ENCODE results near the gene LOXL1.
"Not testable (repeated sequence)": the region's sequence is repeated elsewhere in the genome, so short reads cannot be mapped to it uniquely, and the experiment has no call there.

LOXL1 gene

DNA sequence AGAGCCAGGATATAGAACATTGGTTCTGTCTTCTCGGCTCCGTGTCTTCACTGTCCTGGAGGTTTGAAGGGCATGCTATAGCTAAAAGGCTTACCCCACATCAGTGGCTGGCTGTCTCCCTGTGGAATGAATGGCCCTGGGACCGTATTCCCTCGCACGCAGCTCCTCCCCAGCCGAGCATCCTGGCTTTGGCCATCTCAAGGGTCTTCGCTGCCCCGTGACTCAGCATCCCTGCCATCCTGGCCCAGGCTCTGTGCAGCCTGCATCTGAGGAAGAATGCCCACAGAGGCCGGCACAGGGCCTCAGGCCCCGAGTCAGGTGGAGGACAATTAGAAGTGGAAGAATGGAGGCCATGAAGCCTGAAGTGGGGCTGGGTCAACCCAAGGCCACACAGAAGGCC, 11.0 kb downstream of the LOXL1 start:
- Histone ChIP-seq H3K4me1 (ENCODE audit: control insufficient read depth, low read depth, low read length) (peaks cover 3% of the 10 kb centered on the region), H3K79me1 (ENCODE audit: low read length) (no peaks in the 10 kb centered on the region), H2BK5ac (ENCODE audit: low read length) (no peak overlapping the region), H3K9ac (ENCODE audit: low read length) (no peak overlapping the region), H3K4me3 (ENCODE audit: low read length) (no peak overlapping the region), H2BK15ac (replicated peaks; ENCODE audit: low read depth) (no peak overlapping the region), H3K18ac (ENCODE audit: low read length) (no peak overlapping the region), H3K79me2 (ENCODE audit: control insufficient read depth, insufficient read depth, low read length) (no peaks in the 10 kb centered on the region), H3K27ac (ENCODE audit: low read depth, low read length) (no peak overlapping the region), H3K4ac (ENCODE audit: low read depth, low read length) (no peak overlapping the region), H3K36me3 (ENCODE audit: control insufficient read depth, insufficient read depth, low read length) (no peaks in the 10 kb centered on the region), H3K23ac (ENCODE audit: low read length) (no peak overlapping the region), H4K5ac (ENCODE audit: low read length) (no peak overlapping the region), H3K56ac (ENCODE audit: low read length) (no peak overlapping the region), H4K8ac (ENCODE audit: low read depth, low read length) (no peak overlapping the region), H3K4me2 (ENCODE audit: low read length) (no peak overlapping the region), H2BK120ac (ENCODE audit: low read depth, low read length) (no peak overlapping the region), H3K27me3 (ENCODE audit: insufficient read depth, low read length, poor library complexity) (no peaks in the 10 kb centered on the region), H2AK5ac (ENCODE audit: low read length) (no peak overlapping the region)
- no CpG with 5 or more reads among the region's 10 CpGs for WGBS (ENCODE audit: extremely low coverage, insufficient coverage, low lambda C conversion rate)
- no peak for DNase-seq

DNA sequence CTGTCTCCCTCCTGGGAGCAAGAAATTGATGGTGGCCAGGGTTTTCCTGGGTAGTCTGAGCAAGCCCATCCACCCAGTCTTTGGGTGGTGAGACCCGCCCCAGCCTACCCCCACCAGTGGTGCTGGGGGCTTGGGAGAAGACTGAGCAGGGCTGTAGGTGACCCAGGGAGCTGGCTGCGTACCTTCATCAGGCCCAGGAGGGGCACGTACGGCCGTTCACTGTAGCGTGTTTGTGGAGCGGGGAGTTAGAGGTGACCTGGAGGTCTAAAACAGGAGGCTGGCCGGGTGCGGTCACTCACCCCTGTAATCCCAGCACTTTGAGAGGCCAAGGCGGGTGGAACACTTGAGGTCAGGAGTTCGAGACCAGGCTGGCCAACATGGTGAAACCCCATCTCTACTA, 11.5 kb downstream of the LOXL1 start:
- Histone ChIP-seq H3K4me1 (ENCODE audit: control insufficient read depth, low read depth, low read length) (peaks cover 3% of the 10 kb centered on the region), H3K9ac (ENCODE audit: low read length) (no peak overlapping the region), H3K23ac (ENCODE audit: low read length) (no peak overlapping the region), H3K79me1 (ENCODE audit: low read length) (no peaks in the 10 kb centered on the region), H3K4ac (ENCODE audit: low read depth, low read length) (no peak overlapping the region), H3K4me2 (ENCODE audit: low read length) (no peak overlapping the region), H3K27me3 (ENCODE audit: insufficient read depth, low read length, poor library complexity) (no peaks in the 10 kb centered on the region), H3K56ac (ENCODE audit: low read length) (no peak overlapping the region), H2AK5ac (ENCODE audit: low read length) (no peak overlapping the region), H2BK15ac (replicated peaks; ENCODE audit: low read depth) (no peak overlapping the region), H4K5ac (ENCODE audit: low read length) (no peak overlapping the region), H3K18ac (ENCODE audit: low read length) (no peak overlapping the region), H2BK120ac (ENCODE audit: low read depth, low read length) (no peak overlapping the region), H3K36me3 (ENCODE audit: control insufficient read depth, insufficient read depth, low read length) (no peaks in the 10 kb centered on the region), H3K79me2 (ENCODE audit: control insufficient read depth, insufficient read depth, low read length) (no peaks in the 10 kb centered on the region), H2BK5ac (ENCODE audit: low read length) (no peak overlapping the region), H4K8ac (ENCODE audit: low read depth, low read length) (no peak overlapping the region), H3K27ac (ENCODE audit: low read depth, low read length) (no peak overlapping the region), H3K4me3 (ENCODE audit: low read length) (no peak overlapping the region)
- DNase-seq: no peak
- no CpG with 5 or more reads among the region's 11 CpGs for WGBS (ENCODE audit: extremely low coverage, insufficient coverage, low lambda C conversion rate)

DNA sequence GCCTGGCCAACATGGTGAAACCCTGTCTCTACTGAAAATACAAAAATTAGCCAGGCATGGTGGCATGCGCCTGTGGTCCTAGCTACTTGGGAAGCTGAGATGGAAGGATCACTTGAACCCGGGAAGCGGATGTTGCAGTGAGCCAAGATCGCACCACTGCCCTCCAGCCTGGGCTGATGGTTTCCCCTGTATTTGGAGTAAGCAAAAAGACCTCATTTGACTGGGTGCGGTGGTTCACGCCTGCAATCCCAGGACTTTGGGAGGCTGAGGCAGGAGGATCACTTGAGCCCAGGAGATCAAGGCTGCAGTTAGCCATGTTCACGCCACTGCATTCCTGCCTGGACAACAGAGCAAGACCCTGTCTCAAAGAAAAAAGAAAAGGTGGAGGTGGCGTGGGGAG, 12.3 kb downstream of the LOXL1 start:
- not testable (repeated sequence) for H3K27me3 ChIP-seq (ENCODE audit: insufficient read depth, low read length, poor library complexity); DNase-seq; H3K36me3 ChIP-seq (ENCODE audit: control insufficient read depth, insufficient read depth, low read length); H3K27ac ChIP-seq (ENCODE audit: low read depth, low read length); H4K5ac ChIP-seq (ENCODE audit: low read length); H3K56ac ChIP-seq (ENCODE audit: low read length); H3K9ac ChIP-seq (ENCODE audit: low read length); H2BK5ac ChIP-seq (ENCODE audit: low read length); H3K18ac ChIP-seq (ENCODE audit: low read length); H2AK5ac ChIP-seq (ENCODE audit: low read length); H4K8ac ChIP-seq (ENCODE audit: low read depth, low read length); H3K4ac ChIP-seq (ENCODE audit: low read depth, low read length); H3K4me1 ChIP-seq (ENCODE audit: control insufficient read depth, low read depth, low read length); H3K4me2 ChIP-seq (ENCODE audit: low read length); H2BK120ac ChIP-seq (ENCODE audit: low read depth, low read length); H3K23ac ChIP-seq (ENCODE audit: low read length); H3K4me3 ChIP-seq (ENCODE audit: low read length); H3K79me2 ChIP-seq (ENCODE audit: control insufficient read depth, insufficient read depth, low read length); H2BK15ac ChIP-seq (replicated peaks; ENCODE audit: low read depth); H3K79me1 ChIP-seq (ENCODE audit: low read length)
- WGBS (ENCODE audit: extremely low coverage, insufficient coverage, low lambda C conversion rate): no CpG with 5 or more reads among the region's 8 CpGs

DNA sequence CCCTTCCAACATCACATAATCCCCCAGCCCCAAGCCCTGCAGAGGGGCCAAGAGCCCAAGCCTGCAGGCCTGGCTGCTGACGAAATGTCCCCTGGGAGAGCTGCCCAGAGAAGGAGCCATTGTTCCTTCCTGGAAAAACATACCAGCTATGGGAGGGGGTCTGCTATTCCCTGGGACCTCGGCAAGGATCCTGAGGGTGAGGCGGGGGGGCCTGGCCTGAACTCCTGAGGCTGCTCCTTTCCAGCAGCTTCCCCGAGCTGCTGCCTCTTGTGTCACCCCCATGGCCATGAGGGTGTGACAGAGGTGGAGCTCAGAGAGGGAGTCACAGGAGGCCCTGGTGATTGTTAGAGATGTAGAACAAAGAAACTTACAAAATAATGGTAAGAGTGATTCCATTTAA, 12.9 kb downstream of the LOXL1 start:
- H3K4me2 ChIP-seq (ENCODE audit: low read length): no peak overlapping the region
- no peak overlapping the region for H2BK120ac ChIP-seq (ENCODE audit: low read depth, low read length)
- DNase-seq: no peak
- H4K5ac ChIP-seq (ENCODE audit: low read length): no peak overlapping the region
- H2AK5ac ChIP-seq (ENCODE audit: low read length): no peak overlapping the region
- no peak overlapping the region for H3K18ac ChIP-seq (ENCODE audit: low read length)
- H3K56ac ChIP-seq (ENCODE audit: low read length): no peak overlapping the region
- H3K4me3 ChIP-seq (ENCODE audit: low read length): no peak overlapping the region
- H3K36me3 ChIP-seq (ENCODE audit: control insufficient read depth, insufficient read depth, low read length): no peaks in the 10 kb centered on the region
- H3K4ac ChIP-seq (ENCODE audit: low read depth, low read length): no peak overlapping the region
- H3K9ac ChIP-seq (ENCODE audit: low read length): no peak overlapping the region
- no peak overlapping the region for H2BK5ac ChIP-seq (ENCODE audit: low read length)
- no peaks in the 10 kb centered on the region for H3K27me3 ChIP-seq (ENCODE audit: insufficient read depth, low read length, poor library complexity)
- no CpG with 5 or more reads among the region's 4 CpGs for WGBS (ENCODE audit: extremely low coverage, insufficient coverage, low lambda C conversion rate)
- H3K27ac ChIP-seq (ENCODE audit: low read depth, low read length): no peak overlapping the region
- no peak overlapping the region for H2BK15ac ChIP-seq (replicated peaks; ENCODE audit: low read depth)
- H3K79me2 ChIP-seq (ENCODE audit: control insufficient read depth, insufficient read depth, low read length): no peaks in the 10 kb centered on the region
- no peak overlapping the region for H4K8ac ChIP-seq (ENCODE audit: low read depth, low read length)
- no peak overlapping the region for H3K23ac ChIP-seq (ENCODE audit: low read length)
- no peaks in the 10 kb centered on the region for H3K79me1 ChIP-seq (ENCODE audit: low read length)
- peaks cover 3% of the 10 kb centered on the region for H3K4me1 ChIP-seq (ENCODE audit: control insufficient read depth, low read depth, low read length)

DNA sequence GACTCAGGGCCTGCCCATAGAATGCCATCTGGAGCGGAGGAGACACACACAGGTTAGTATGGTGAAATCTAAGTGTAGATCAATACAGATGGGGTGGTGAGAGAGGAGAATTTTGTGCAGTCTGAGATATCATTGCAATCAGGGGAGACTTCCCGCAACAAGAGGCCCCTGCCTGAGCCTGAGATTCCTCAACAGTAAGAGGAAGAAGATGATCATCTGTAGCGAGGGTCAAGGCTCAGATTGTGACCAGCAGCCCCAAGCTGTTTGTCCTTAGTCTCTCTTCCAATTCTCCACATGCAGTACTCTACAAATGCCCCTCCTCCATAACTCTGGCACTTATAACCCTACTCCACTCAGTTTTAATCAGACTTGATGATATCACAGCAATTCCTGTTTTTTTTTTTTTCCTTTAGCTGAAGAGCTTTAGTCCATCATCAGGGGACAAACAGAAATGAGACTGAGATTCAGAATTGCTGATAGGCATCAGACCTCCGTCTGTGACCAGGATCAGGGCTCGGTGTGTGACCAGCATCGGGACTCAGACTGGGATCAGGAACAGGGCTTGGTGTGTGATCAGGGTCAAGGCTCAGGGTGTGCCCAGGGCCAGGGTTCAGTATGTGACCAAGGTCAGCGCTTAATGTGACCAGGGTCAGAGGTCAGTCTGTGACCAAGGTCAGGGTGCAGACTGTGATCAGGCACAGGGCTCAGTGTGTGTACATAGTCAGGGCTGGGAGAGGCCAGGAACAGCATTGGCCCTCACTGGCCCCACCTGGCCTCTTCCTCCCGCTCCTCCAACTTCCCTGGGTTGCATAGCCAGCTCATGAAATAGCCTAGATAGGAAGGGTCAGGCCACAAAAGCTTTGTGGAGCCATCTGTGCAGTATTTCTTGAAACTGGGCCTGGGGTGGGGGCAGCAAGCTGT, 14.1 kb downstream of the LOXL1 start:
- Histone ChIP-seq H4K5ac (ENCODE audit: low read length) (no peak overlapping the region), H3K4me2 (ENCODE audit: low read length) (no peak overlapping the region), H3K79me1 (ENCODE audit: low read length) (no peaks in the 10 kb centered on the region), H2BK120ac (ENCODE audit: low read depth, low read length) (no peak overlapping the region), H3K23ac (ENCODE audit: low read length) (no peak overlapping the region), H3K9ac (ENCODE audit: low read length) (no peak overlapping the region), H3K56ac (ENCODE audit: low read length) (no peak overlapping the region), H3K79me2 (ENCODE audit: control insufficient read depth, insufficient read depth, low read length) (no peaks in the 10 kb centered on the region), H3K4me1 (ENCODE audit: control insufficient read depth, low read depth, low read length) (peaks cover 3% of the 10 kb centered on the region), H3K18ac (ENCODE audit: low read length) (no peak overlapping the region), H4K8ac (ENCODE audit: low read depth, low read length) (no peak overlapping the region), H2BK5ac (ENCODE audit: low read length) (no peak overlapping the region), H3K36me3 (ENCODE audit: control insufficient read depth, insufficient read depth, low read length) (no peaks in the 10 kb centered on the region), H2AK5ac (ENCODE audit: low read length) (no peak overlapping the region), H3K27me3 (ENCODE audit: insufficient read depth, low read length, poor library complexity) (no peaks in the 10 kb centered on the region), H3K4ac (ENCODE audit: low read depth, low read length) (no peak overlapping the region), H3K27ac (ENCODE audit: low read depth, low read length) (no peak overlapping the region), H3K4me3 (ENCODE audit: low read length) (no peak overlapping the region), H2BK15ac (replicated peaks; ENCODE audit: low read depth) (no peak overlapping the region)
- WGBS (ENCODE audit: extremely low coverage, insufficient coverage, low lambda C conversion rate): no CpG with 5 or more reads among the region's 8 CpGs
- DNase-seq: no peak

DNA sequence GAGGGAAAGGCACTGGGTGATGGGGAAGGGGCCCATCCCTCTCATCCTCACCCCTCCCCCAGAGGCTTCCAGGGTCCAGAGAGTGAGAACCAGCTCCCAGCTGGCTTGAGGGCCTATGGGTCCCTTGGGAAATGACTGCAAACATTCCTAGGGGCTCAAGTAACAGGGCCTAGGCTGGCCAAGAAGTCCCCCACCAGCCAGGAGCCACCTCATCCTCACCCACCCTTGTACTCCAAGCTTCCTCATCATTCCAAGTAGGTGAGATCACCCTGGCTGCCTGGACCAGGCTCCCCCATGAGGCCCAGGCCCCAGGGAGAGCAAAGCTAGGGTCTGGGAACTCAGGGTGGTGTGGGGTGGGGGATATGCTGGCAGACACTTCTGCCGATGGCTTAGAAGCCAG, 14.8 kb downstream of the LOXL1 start:
- H3K4me3 ChIP-seq (ENCODE audit: low read length): no peak overlapping the region
- no peaks in the 10 kb centered on the region for H3K27me3 ChIP-seq (ENCODE audit: insufficient read depth, low read length, poor library complexity)
- no peak overlapping the region for H3K4me2 ChIP-seq (ENCODE audit: low read length)
- no peak overlapping the region for H3K4ac ChIP-seq (ENCODE audit: low read depth, low read length)
- no peak overlapping the region for H3K9ac ChIP-seq (ENCODE audit: low read length)
- H3K4me1 ChIP-seq (ENCODE audit: control insufficient read depth, low read depth, low read length): peaks cover 3% of the 10 kb centered on the region
- H3K23ac ChIP-seq (ENCODE audit: low read length): no peak overlapping the region
- H3K36me3 ChIP-seq (ENCODE audit: control insufficient read depth, insufficient read depth, low read length): no peaks in the 10 kb centered on the region
- no CpG with 5 or more reads among the region's 1 CpG for WGBS (ENCODE audit: extremely low coverage, insufficient coverage, low lambda C conversion rate)
- no peaks in the 10 kb centered on the region for H3K79me1 ChIP-seq (ENCODE audit: low read length)
- H3K27ac ChIP-seq (ENCODE audit: low read depth, low read length): no peak overlapping the region
- H3K79me2 ChIP-seq (ENCODE audit: control insufficient read depth, insufficient read depth, low read length): no peaks in the 10 kb centered on the region
- H2BK5ac ChIP-seq (ENCODE audit: low read length): no peak overlapping the region
- no peak overlapping the region for H2BK120ac ChIP-seq (ENCODE audit: low read depth, low read length)
- H3K18ac ChIP-seq (ENCODE audit: low read length): no peak overlapping the region
- DNase-seq: peak; percentile 87
- no peak overlapping the region for H4K5ac ChIP-seq (ENCODE audit: low read length)
- no peak overlapping the region for H2AK5ac ChIP-seq (ENCODE audit: low read length)
- no peak overlapping the region for H2BK15ac ChIP-seq (replicated peaks; ENCODE audit: low read depth)
- no peak overlapping the region for H4K8ac ChIP-seq (ENCODE audit: low read depth, low read length)
- no peak overlapping the region for H3K56ac ChIP-seq (ENCODE audit: low read length)

All from mesendoderm (in vitro differentiated cells).